Esophagus (tissue), 2 donors: ENCODE measurements around the gene ST6GALNAC2. TPM values are rescaled to one million over a fixed set of nuclear protein-coding genes. Genes with fewer than 3 reads are reported as not detected.
A peak's percentile ranks its signal among the peaks of the same experiment; 100 is the strongest.

Experiments used
- H3K27ac ChIP-seq, 2 donors: one replicate each; pipeline ENCODE4 v1.5.1; 2013; ENCODE audit warnings: low read depth in 2 of 2, mild to moderate bottlenecking in 2 of 2, inconsistent platforms in 1 of 2, low read length in 1 of 2, moderate library complexity in 1 of 2
- H3K27me3 ChIP-seq, 2 donors: one replicate each; pipeline ENCODE4 v1.6.1; 2013; ENCODE audit warnings: low read length in 2 of 2, control low read depth in 1 of 2, mild to moderate bottlenecking in 1 of 2; ENCODE audit not compliant: insufficient read depth in 2 of 2, control insufficient read depth in 1 of 2
- H3K36me3 ChIP-seq, 2 donors: one replicate each; pipeline ENCODE4 v1.6.1; 2013; ENCODE audit warnings: low read length in 1 of 2; ENCODE audit not compliant: control insufficient read depth in 2 of 2, insufficient read depth in 2 of 2
- H3K4me1 ChIP-seq, 2 donors: one replicate each; pipeline ENCODE4 v1.6.1; 2013; ENCODE audit warnings: low read length in 1 of 2; ENCODE audit not compliant: control insufficient read depth in 2 of 2, insufficient read depth in 2 of 2
- H3K4me3 ChIP-seq, 2 donors: one replicate each; pipeline ENCODE4 v1.5.1; 2013; ENCODE audit warnings: low read length in 2 of 2, mild to moderate bottlenecking in 2 of 2, low read depth in 1 of 2, moderate library complexity in 1 of 2
- H3K9me3 ChIP-seq, 2 donors: one replicate each; pipeline ENCODE4 v1.6.1; 2013; ENCODE audit warnings: mild to moderate bottlenecking in 2 of 2, low read depth in 1 of 2, low read length in 1 of 2, moderate library complexity in 1 of 2; ENCODE audit not compliant: control insufficient read depth in 2 of 2, insufficient read depth in 1 of 2
- WGBS, 2 donors: extraction: QIAGEN DNeasy Blood & Tissue Kit; methylation state at CpG; one replicate each; pipeline ENCODE4 v1.1.7; 2013; 5-methylcytosine and 5-hydroxymethylcytosine counted together
- polyA plus RNA-seq, 2 donors: library from polyadenylated mRNA; stranded (reverse); fragments of 200-250 nt; gene quantifications; one replicate each; pipeline ENCODE4 v1.2.3, GENCODE V29; 2013
- donor health status: healthy with polysubstance abuse.
- donor health status: Bipolar disorder and iron deficiency.

The ST6GALNAC2 gene
- polyA plus RNA-seq, 2 donors: 17.5 to 20.2 TPM

- peak overlapping the region; percentile 74 to 81 for H3K27ac ChIP-seq
- no peak overlapping the region for H3K4me3 ChIP-seq
- H3K27me3 ChIP-seq: no peaks in the 10 kb centered on the region
- H3K4me1 ChIP-seq: peaks cover 4 to 12% of the 10 kb centered on the region in 2 donors
- 36 to 40% methylated on average over 15 of the region's 15 CpGs for WGBS, 2 donors
- H3K9me3 ChIP-seq: no peaks in the 10 kb centered on the region
- no peaks in the 10 kb centered on the region for H3K36me3 ChIP-seq
Observed at GRCh38 chr17:76550712-76551615, 34.7 kb downstream of the ST6GALNAC2 start.

- no peak overlapping the region for H3K27ac ChIP-seq
- 82 to 87% methylated on average over 7 of the region's 7 CpGs for WGBS, 2 donors
- no peaks in the 10 kb centered on the region for H3K27me3 ChIP-seq
- H3K4me1 ChIP-seq: peaks cover 4 to 14% of the 10 kb centered on the region in 2 donors
- no peak overlapping the region for H3K4me3 ChIP-seq
- no peaks in the 10 kb centered on the region for H3K9me3 ChIP-seq
- no peaks in the 10 kb centered on the region for H3K36me3 ChIP-seq
Observed at GRCh38 chr17:76549539-76549938, 36.1 kb downstream of the ST6GALNAC2 start.

- H3K4me1 ChIP-seq: peaks cover 6 to 14% of the 10 kb centered on the region in 2 donors
- H3K27me3 ChIP-seq: no peaks in the 10 kb centered on the region
- H3K36me3 ChIP-seq: no peaks in the 10 kb centered on the region
- H3K4me3 ChIP-seq: no peak overlapping the region
- no peaks in the 10 kb centered on the region for H3K9me3 ChIP-seq
- WGBS, 2 donors: 82 to 86% methylated on average over 9 of the region's 9 CpGs
- no peak overlapping the region for H3K27ac ChIP-seq
Observed at GRCh38 chr17:76549215-76549518, 36.5 kb downstream of the ST6GALNAC2 start.

GRCh38 chr17:76548378-76549214 lies 37.1 kb downstream of the ST6GALNAC2 start:
- H3K27me3 ChIP-seq: no peaks in the 10 kb centered on the region
- 58 to 60% methylated on average over 9 of the region's 9 CpGs for WGBS, 2 donors
- H3K4me1 ChIP-seq: peaks cover 8 to 14% of the 10 kb centered on the region in 2 donors
- H3K27ac ChIP-seq: no peak overlapping the region
- no peaks in the 10 kb centered on the region for H3K9me3 ChIP-seq
- no peaks in the 10 kb centered on the region for H3K36me3 ChIP-seq
- H3K4me3 ChIP-seq: no peak overlapping the region

- H3K27me3 ChIP-seq: no peaks in the 10 kb centered on the region
- WGBS, 2 donors: 75 to 94% methylated on average over 2 of the region's 2 CpGs
- H3K27ac ChIP-seq: no peak overlapping the region
- H3K4me3 ChIP-seq: no peak overlapping the region
- H3K4me1 ChIP-seq: peaks cover 8 to 14% of the 10 kb centered on the region in 2 donors
- H3K36me3 ChIP-seq: no peaks in the 10 kb centered on the region
- H3K9me3 ChIP-seq: no peaks in the 10 kb centered on the region
Observed at GRCh38 chr17:76547642-76548202, 37.9 kb downstream of the ST6GALNAC2 start.

GRCh38 chr17:76547183-76547641 lies 38.4 kb downstream of the ST6GALNAC2 start:
- Histone ChIP-seq H3K4me1 (peaks cover 8 to 14% of the 10 kb centered on the region in 2 donors), H3K4me3 (no peak overlapping the region), H3K36me3 (no peaks in the 10 kb centered on the region), H3K27me3 (no peaks in the 10 kb centered on the region), H3K9me3 (no peaks in the 10 kb centered on the region), H3K27ac (no peak overlapping the region)
- 43 to 47% methylated on average over 3 of the region's 3 CpGs for WGBS, 2 donors

GRCh38 chr17:76546556-76547182 lies 39.0 kb downstream of the ST6GALNAC2 start:
- H3K27ac ChIP-seq: no peak overlapping the region
- H3K4me1 ChIP-seq: peaks cover 8 to 14% of the 10 kb centered on the region in 2 donors
- WGBS, 2 donors: 45% methylated on average over 11 of the region's 11 CpGs

GRCh38 chr17:76545918-76546555 lies 39.6 kb downstream of the ST6GALNAC2 start:
- Histone ChIP-seq H3K27ac (no peak overlapping the region), H3K9me3 (no peaks in the 10 kb centered on the region), H3K4me3 (no peak overlapping the region), H3K36me3 (no peaks in the 10 kb centered on the region), H3K27me3 (no peaks in the 10 kb centered on the region), H3K4me1 (peaks cover 8 to 14% of the 10 kb centered on the region in 2 donors)
- WGBS, 2 donors: 61 to 79% methylated on average over 13 of the region's 13 CpGs

More at GRCh38 chr17:76546556-76547182, 39.0 kb downstream of the ST6GALNAC2 start:
- Histone ChIP-seq H3K27me3 (no peaks in the 10 kb centered on the region), H3K9me3 (no peaks in the 10 kb centered on the region), H3K36me3 (no peaks in the 10 kb centered on the region), H3K4me3 (no peak overlapping the region)
